RWPE1 (cell line): ENCODE results near the gene CDCA3.

ENCODE experiments used
- CTCF ChIA-PET: fragments of 350-600 bp; sonication (Branson Sonifier 250); formaldehyde crosslinking; extraction: SDS; loops from one replicate; lab custom pipeline; 2021; lab: Yijun Ruan, JAX
- POLR2A ChIA-PET: fragments of 400-600 bp; formaldehyde crosslinking; extraction: SDS; loops from one replicate; lab custom pipeline; 2020; ENCODE audit warnings: antibody characterized with exemption; ENCODE audit not compliant: low non-redundant PET; lab: Yijun Ruan, JAX
- DNase-seq: peaks from one replicate; pipeline ENCODE4 v3.0.0; 2012; ENCODE audit warnings: low spot score
- H3K27ac ChIP-seq: fragments of 450-650 bp; 2 replicates; pipeline ENCODE4 v1.5.1; 2017
- TF ChIP-seq, protein P1 (sequence below): fragments of 450-650 bp; conservative IDR thresholded peaks from 2 replicates; pipeline ENCODE4 v1.5.1; 2017; ENCODE audit warnings: low read depth, mild to moderate bottlenecking

The CDCA3 gene

DNA sequence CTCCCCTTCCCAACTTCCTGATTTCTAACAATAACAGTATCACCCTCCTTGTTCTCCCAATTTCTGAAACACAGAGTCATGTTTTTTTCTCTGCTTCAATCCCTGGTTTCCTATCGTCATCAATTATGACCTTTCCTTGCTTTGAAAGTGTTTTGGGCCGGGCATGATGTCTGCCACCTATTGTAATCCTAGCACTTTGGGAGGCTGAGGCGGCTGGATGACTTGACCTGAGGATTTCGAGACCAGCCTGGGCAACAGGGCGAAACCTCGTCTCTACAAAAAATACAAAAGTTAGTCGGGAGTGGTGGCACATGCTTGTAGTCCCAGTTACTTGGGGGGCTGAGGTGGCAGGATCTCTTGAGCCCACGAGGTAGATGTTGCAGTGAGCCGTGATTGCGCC is 42.0 kb downstream of the CDCA3 start:
- H3K27ac ChIP-seq: no peak overlapping the region
- TF ChIP-seq, protein P1, sequence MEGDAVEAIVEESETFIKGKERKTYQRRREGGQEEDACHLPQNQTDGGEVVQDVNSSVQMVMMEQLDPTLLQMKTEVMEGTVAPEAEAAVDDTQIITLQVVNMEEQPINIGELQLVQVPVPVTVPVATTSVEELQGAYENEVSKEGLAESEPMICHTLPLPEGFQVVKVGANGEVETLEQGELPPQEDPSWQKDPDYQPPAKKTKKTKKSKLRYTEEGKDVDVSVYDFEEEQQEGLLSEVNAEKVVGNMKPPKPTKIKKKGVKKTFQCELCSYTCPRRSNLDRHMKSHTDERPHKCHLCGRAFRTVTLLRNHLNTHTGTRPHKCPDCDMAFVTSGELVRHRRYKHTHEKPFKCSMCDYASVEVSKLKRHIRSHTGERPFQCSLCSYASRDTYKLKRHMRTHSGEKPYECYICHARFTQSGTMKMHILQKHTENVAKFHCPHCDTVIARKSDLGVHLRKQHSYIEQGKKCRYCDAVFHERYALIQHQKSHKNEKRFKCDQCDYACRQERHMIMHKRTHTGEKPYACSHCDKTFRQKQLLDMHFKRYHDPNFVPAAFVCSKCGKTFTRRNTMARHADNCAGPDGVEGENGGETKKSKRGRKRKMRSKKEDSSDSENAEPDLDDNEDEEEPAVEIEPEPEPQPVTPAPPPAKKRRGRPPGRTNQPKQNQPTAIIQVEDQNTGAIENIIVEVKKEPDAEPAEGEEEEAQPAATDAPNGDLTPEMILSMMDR: no peak
- no peak for DNase-seq
- ChIA-PET POLR2A (no interaction called here), CTCF (no interaction called here)

GRCh38 chr12:6807170-6807569 is 43.9 kb downstream of the CDCA3 start:
- DNase-seq: no peak
- ChIA-PET POLR2A (no interaction called here), CTCF (interaction anchor here (0.6 kb wide), 1 partner anchor 18 kb away, joined by 3 read pairs; no protein-coding TSS in a partner anchor)
- TF ChIP-seq, protein P1: no peak
- no peak overlapping the region for H3K27ac ChIP-seq

DNA sequence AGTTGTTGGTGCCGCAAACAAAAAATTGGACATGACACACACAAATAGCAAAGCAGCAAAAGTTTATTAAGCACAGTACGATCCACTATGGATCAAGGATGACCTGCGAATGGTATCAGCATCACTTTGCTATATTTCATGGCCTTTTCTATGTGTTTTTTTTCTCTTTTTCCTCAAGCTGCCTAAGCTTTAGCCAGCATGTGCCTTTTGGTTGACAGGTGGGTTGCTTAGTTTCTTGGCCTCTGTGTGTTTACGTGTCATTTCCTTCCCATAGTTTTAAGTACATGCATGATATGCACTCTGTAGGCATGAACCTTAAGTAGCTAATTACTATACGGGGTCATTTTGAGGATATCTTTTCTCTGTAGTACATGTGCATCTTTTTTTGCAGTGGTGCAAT is 51.9 kb downstream of the CDCA3 start:
- CTCF ChIA-PET: interaction anchor here (1.1 kb wide), 1 partner anchor 33 kb away, joined by 3 read pairs; the partner anchor contains the start of gene PTMS
- no peak overlapping the region for H3K27ac ChIP-seq
- DNase-seq: no peak
- TF ChIP-seq, protein P1: no peak
- POLR2A ChIA-PET: no interaction called here
